LNCAP (cell line): Measurements from ENCODE around the gene CST11.

ENCODE experiments used
- TF ChIP-seq, protein P1 (sequence below): fragments of 450-650 bp; IDR thresholded peaks from 2 replicates; pipeline ENCODE4 v1.5.1; 2017; ENCODE audit warnings: mild to moderate bottlenecking

CST11 gene

DNA sequence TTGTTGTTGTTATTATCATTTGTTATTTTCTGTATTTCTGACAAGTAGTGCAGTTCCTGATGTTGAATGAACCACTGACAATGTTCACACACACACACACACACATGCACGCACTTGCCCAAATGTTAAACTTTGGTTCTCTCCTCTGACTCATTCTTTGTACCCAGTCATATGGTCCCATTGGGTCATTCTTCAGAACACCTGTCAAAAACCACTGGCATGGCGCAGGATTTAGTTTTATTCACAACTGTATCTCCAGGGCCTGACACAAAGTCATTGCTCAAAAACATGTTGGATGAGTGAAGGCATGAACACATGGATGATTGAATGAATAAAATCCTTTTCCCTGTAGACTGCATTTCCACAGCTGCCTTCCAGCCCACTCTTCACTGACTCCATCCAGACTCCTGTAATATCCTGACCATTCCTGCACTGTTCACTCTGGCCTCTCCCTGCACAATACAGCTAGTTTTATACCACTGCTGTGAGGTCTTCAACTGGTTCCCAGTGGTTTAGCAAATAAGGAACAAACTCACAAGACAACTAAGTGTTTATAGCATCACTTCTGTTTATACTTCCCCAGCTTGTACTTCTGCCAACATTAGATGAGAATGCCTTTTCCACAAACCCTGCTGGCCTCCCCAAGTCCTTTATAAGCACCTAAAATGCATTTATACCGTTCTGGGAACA is 6.9 kb upstream of the CST11 start:
- TF ChIP-seq, protein P1, sequence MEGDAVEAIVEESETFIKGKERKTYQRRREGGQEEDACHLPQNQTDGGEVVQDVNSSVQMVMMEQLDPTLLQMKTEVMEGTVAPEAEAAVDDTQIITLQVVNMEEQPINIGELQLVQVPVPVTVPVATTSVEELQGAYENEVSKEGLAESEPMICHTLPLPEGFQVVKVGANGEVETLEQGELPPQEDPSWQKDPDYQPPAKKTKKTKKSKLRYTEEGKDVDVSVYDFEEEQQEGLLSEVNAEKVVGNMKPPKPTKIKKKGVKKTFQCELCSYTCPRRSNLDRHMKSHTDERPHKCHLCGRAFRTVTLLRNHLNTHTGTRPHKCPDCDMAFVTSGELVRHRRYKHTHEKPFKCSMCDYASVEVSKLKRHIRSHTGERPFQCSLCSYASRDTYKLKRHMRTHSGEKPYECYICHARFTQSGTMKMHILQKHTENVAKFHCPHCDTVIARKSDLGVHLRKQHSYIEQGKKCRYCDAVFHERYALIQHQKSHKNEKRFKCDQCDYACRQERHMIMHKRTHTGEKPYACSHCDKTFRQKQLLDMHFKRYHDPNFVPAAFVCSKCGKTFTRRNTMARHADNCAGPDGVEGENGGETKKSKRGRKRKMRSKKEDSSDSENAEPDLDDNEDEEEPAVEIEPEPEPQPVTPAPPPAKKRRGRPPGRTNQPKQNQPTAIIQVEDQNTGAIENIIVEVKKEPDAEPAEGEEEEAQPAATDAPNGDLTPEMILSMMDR = no peak

- TF ChIP-seq, protein P1 = no peak
Observed at GRCh38 chr20:23456873-23457272, 4.2 kb upstream of the CST11 start.

- TF ChIP-seq, protein P1 = no peak
Observed at GRCh38 chr20:23456409-23456808, 3.7 kb upstream of the CST11 start.

DNA sequence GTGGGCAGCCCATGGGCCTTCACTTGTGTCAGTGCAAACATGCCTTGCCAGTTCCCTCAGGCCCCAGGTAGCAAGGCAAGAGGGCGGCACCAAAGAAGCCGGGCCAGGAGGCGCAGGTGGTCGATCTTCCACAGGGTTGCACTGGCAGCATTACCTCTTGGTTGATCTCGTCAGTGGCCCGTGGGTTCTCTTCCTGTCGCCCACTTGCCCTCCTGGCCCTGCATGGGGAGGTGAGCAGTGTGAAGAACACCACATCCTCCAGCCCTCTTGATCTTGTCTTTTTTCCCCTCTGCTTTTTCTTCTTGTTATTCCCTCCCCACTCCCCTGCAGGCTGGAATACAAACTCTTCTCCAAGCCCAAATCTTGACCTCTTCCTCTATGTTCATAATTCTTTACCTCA is 3.0 kb upstream of the CST11 start:
- TF ChIP-seq, protein P1 = no peak

GRCh38 chr20:23454816-23455215 is 2.1 kb upstream of the CST11 start:
- TF ChIP-seq, protein P1 = no peak

DNA sequence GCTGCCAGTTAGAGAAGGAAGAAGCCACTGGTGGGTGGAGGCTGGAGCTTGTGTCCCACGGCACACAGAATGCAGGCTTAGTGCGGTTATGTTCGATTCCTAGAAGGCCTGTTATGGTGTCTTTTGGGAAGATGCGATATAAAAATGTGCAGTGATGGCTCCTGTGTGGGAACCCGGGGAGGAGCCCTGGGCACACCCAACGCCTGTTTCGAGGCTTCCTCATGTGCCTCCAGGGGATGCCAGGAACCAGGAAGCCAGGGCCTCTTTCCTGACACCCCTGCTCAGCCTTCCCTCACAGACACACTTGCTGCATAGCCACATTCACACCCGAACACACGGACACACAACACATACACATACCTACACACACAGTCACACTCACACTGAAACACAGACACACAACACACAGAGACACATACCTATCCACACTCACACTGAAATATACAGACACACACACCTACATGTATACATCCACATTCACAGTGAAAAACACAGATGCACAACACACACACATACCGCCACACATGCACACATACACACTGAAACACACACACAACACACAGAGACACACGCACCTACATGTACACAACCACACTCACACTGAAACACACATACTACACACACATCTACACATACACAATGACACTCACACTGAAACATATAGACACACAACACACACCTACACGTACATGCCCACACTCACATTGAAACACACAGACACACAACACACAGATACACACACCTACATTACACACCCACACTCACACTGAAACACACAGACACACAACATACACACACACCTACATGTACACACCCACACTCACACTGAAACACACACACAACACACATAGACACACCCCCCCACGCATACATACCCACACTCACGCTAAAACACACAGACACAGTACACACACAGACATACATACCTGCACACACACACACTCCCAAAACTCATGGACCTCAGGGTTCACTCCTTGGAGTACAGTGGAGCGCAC is 1.2 kb upstream of the CST11 start:
- TF ChIP-seq, protein P1 = no peak

GRCh38 chr20:23451956-23452487 is 654 bp downstream of the CST11 start:
- TF ChIP-seq, protein P1 = no peak
